ENCODE results near the gene MYO1F.
"Not testable (repeated sequence)": the region's sequence is repeated elsewhere in the genome, so short reads cannot be mapped to it uniquely, and the experiment has no call there.

Gene MYO1F

DNA sequence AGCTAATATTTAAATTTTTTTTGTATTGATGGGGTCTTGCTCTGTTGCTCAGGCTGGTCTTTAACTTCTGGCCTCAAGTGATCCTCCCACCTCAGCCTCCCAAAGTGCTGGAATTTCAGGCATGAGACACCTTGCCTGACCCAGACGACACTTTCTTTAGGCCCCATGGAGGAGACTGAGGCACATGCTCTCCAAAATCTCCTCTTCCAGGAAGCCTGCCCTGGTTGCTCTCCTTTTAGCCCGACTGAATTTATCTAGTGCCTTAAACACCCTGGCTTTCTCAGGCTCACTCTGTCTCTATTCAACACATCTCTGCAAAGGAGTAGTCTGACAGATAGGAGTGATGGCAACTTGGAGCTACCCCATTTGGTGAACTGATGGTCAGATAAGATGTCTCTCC is 18.9 kb downstream of the MYO1F start:
- TF ChIP-seq, protein P1, sequence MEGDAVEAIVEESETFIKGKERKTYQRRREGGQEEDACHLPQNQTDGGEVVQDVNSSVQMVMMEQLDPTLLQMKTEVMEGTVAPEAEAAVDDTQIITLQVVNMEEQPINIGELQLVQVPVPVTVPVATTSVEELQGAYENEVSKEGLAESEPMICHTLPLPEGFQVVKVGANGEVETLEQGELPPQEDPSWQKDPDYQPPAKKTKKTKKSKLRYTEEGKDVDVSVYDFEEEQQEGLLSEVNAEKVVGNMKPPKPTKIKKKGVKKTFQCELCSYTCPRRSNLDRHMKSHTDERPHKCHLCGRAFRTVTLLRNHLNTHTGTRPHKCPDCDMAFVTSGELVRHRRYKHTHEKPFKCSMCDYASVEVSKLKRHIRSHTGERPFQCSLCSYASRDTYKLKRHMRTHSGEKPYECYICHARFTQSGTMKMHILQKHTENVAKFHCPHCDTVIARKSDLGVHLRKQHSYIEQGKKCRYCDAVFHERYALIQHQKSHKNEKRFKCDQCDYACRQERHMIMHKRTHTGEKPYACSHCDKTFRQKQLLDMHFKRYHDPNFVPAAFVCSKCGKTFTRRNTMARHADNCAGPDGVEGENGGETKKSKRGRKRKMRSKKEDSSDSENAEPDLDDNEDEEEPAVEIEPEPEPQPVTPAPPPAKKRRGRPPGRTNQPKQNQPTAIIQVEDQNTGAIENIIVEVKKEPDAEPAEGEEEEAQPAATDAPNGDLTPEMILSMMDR (conservative IDR thresholded peaks at IDR 0.05): no peak
- TF ChIP-seq ZFX (IDR thresholded peaks at IDR 0.05): no peak
- no peak overlapping the region for H3K27ac ChIP-seq

DNA sequence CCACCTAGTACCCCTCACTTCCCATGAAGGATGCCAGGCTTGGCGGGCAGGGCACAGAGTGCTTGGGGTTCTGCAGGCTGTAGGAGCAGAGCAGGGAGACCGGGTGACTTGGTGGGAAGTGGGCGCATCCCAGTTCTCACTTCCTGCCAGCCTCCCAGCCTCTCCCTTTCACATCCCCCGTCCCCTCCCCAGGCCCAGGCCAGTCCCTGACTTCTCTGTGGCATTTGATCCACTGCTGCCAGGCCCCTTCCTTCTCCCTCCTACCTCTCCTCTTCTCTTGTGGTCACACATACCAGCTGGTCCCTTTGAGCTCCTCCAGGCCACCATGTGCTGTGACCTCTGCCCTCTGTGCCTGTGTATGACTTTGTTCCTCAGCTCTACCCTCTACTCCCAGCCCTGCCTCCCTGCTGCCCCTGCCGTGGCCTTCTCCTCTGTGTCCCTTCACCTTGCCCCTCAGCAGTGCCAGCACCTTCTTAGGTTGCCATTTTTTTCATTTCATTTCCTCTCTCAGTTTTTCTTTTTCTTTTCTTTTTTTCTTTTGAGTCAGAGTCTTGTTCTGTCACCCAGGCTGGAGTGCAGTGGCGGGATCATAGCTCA is 19.5 kb downstream of the MYO1F start:
- TF ChIP-seq, protein P1 (conservative IDR thresholded peaks at IDR 0.05): no peak
- TF ChIP-seq ZFX (IDR thresholded peaks at IDR 0.05): no peak
- H3K27ac ChIP-seq: no peak overlapping the region

DNA sequence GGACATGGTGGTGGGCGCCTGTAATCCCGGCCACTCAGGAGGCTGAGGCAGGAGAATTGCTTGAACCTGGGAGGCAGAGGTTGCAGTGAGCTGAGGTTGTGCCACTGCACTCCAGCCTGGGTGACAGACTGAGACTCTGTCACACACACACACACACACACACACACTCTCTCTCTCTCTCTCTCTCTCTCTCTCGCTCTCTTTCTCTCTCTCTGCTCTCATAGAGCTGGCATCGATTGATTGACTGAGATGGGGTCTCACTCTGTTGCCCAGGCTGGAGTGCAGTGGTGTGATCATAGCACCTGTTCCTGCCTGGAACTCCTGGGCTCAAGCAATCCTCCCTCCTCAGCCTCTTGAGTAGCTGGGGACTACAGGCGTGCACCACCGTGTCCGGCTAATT is 23.5 kb downstream of the MYO1F start:
- not testable (repeated sequence) for H3K27ac ChIP-seq

DNA sequence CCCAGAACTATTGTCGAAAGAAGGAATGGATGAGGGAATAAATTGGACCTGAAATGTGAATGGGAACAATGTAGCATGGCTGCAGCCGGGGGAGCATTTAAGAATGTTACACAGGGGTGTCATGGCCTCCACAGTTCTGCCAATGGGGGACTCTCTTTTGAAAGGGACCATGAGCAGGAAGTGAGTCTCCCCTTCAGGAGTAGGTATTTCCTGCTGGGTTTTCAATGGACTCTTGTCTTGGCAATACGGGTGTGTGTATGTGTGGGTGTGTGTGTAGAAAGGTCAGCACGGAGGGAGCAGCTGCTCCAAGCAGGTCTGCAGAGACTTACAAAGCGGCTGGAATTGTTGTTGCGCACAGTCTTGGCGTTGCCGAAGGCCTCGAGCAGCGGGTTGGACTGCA is 24.4 kb downstream of the MYO1F start:
- TF ChIP-seq, protein P1 (conservative IDR thresholded peaks at IDR 0.05): no peak
- TF ChIP-seq ZFX (IDR thresholded peaks at IDR 0.05): no peak
- no peak overlapping the region for H3K27ac ChIP-seq

DNA sequence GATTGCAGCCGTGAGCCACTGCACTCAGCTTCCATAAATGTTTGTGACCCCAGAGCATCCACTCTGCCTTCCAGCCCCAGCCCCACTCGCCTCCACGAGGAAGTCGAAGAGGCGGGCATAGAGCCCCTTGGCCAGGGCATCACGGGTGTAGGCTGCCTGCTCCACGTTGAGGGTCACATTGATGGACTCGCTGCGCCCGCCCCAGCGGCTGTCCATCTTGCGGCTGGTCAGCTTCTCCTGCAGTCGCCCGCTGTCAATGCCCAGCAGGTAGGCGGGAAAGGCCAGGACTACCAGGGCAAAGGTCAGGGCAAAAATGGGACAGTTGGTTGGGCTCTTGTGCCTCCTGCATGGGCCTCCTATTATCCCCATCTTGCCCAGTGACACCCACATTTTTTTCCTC is 27.2 kb downstream of the MYO1F start:
- no peak overlapping the region for H3K27ac ChIP-seq

DNA sequence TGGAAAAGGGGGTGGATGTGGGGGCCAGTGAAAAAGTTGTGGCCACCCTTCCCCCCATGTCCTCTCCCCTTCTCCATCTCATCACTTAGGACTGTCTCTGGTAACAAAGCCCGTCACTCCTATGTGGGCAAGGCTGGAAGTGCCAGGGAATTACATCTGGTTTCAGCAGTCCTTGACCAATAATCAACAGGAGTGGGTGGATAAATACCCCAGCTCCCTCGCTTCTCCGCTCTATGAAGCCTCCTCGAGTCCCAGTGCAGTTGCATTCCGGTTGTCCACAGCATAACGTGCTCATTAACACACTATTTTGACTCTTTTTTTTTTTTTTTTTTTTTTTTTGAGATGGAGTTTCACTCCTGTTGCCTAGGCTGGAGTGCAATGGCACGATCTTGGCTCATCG is 31.5 kb downstream of the MYO1F start:
- no peak overlapping the region for H3K27ac ChIP-seq
- TF ChIP-seq ZFX (IDR thresholded peaks at IDR 0.05): no peak
- TF ChIP-seq, protein P1 (conservative IDR thresholded peaks at IDR 0.05): no peak

More for the DNA sequence above, 27.2 kb downstream of the MYO1F start:
- TF ChIP-seq, protein P1 (conservative IDR thresholded peaks at IDR 0.05): no peak
- no peak for TF ChIP-seq ZFX (IDR thresholded peaks at IDR 0.05)

DNA sequence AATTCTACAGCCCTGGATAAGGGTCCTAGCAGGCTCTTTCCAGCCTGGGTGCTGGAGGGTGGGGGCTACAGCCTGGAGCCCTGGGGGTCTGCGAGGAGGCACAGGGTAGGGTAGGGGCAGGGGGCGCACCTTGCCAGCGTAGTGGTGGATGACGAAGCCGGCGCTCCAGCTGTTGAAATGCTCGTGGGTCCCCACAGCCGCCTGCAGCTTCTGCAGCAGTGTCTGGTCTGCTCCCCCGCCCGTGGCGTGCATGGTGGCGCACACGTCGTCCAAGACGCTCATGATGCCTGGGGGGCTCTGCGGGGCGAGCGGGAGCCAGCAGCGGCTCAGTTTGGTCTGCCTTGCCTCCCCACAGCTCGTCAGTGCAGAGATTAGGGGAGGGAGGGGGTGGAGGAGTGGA is 33.1 kb downstream of the MYO1F start:
- H3K27ac ChIP-seq: no peak overlapping the region
- TF ChIP-seq ZFX (IDR thresholded peaks at IDR 0.05): no peak
- TF ChIP-seq, protein P1 (conservative IDR thresholded peaks at IDR 0.05): no peak

DNA sequence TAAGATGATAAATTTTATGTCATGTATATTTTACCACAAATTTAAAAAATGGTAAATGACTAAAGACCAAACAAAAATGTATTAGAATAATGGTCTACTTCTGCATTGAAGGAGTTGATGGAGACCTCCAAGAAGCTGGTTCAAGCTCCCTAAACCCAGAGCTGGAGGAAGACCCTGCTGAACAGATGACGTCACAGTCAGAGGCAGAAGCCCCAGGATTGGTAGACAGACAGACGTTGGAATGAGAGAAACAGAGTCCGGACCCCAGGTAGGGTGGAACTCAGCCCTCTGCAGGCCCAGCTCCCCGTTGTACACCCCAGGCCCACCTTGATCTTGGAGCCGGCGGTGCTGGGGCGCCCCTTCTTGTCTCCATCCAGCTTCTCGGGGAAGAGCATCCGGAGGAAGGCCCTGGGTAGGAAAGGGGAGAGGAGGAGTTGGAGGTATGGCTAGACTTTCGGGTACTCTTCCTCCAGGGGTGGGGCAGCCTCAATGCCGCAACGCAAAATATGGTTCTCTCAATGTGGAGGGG is 37.6 kb downstream of the MYO1F start:
- no peak overlapping the region for H3K27ac ChIP-seq
- TF ChIP-seq, protein P1 (conservative IDR thresholded peaks at IDR 0.05): no peak
- no peak for TF ChIP-seq ZFX (IDR thresholded peaks at IDR 0.05)

Data from C4-2B (cell line).